ENCODE data around the gene GYG1. TPM values are rescaled to one million over a fixed set of nuclear protein-coding genes. Genes with fewer than 3 reads are reported as not detected.

Gene GYG1
- total RNA-seq, 1 donor from 2014 or later, result 33.1 TPM

- H3K4me3 Mint-ChIP-seq, result no peak overlapping the region
- no peaks in the 10 kb centered on the region for H3K27me3 Mint-ChIP-seq
- no peak for DNase-seq (ENCODE audit: extremely low spot score, unreplicated experiment)
- H3K27ac Mint-ChIP-seq, result no peak overlapping the region
- TF ChIP-seq CTCF (conservative IDR thresholded peaks at IDR 0.05), result no peak
- H3K9me3 Mint-ChIP-seq, result no peaks in the 10 kb centered on the region
- H3K36me3 Mint-ChIP-seq, result peaks cover 22% of the 10 kb centered on the region
- H3K4me1 Mint-ChIP-seq (ENCODE audit: unreplicated experiment), result no peaks in the 10 kb centered on the region
Measured at GRCh38 chr3:148998715-148999423, 7.5 kb downstream of the GYG1 start.

- Mint-ChIP-seq H3K27me3 (no peaks in the 10 kb centered on the region), H3K9me3 (no peaks in the 10 kb centered on the region), H3K36me3 (peaks cover 22% of the 10 kb centered on the region), H3K27ac (no peak overlapping the region), H3K4me1 (ENCODE audit: unreplicated experiment) (no peaks in the 10 kb centered on the region), H3K4me3 (no peak overlapping the region)
- no peak for TF ChIP-seq CTCF (conservative IDR thresholded peaks at IDR 0.05)
- DNase-seq (ENCODE audit: extremely low spot score, unreplicated experiment), result no peak
Measured at GRCh38 chr3:148999806-149000205, 8.5 kb downstream of the GYG1 start.

GRCh38 chr3:149000206-149000745, 8.9 kb downstream of the GYG1 start:
- Mint-ChIP-seq H3K27me3 (no peaks in the 10 kb centered on the region), H3K4me1 (ENCODE audit: unreplicated experiment) (no peaks in the 10 kb centered on the region), H3K36me3 (peaks cover 22% of the 10 kb centered on the region), H3K4me3 (no peak overlapping the region), H3K9me3 (no peaks in the 10 kb centered on the region), H3K27ac (no peak overlapping the region)
- DNase-seq (ENCODE audit: extremely low spot score, unreplicated experiment), result no peak
- TF ChIP-seq CTCF (conservative IDR thresholded peaks at IDR 0.05), result no peak

GRCh38 chr3:149001727-149002126, 10.4 kb downstream of the GYG1 start:
- Mint-ChIP-seq H3K9me3 (no peaks in the 10 kb centered on the region), H3K4me3 (no peak overlapping the region), H3K27ac (no peak overlapping the region), H3K4me1 (ENCODE audit: unreplicated experiment) (no peaks in the 10 kb centered on the region), H3K36me3 (peaks cover 12% of the 10 kb centered on the region), H3K27me3 (no peaks in the 10 kb centered on the region)
- no peak for TF ChIP-seq CTCF (conservative IDR thresholded peaks at IDR 0.05)
- DNase-seq (ENCODE audit: extremely low spot score, unreplicated experiment), result no peak

GRCh38 chr3:149003653-149004305, 12.4 kb downstream of the GYG1 start:
- H3K9me3 Mint-ChIP-seq, result no peaks in the 10 kb centered on the region
- no peak overlapping the region for H3K4me3 Mint-ChIP-seq
- H3K27ac Mint-ChIP-seq, result no peak overlapping the region
- H3K36me3 Mint-ChIP-seq, result peaks cover 18% of the 10 kb centered on the region
- H3K27me3 Mint-ChIP-seq, result no peaks in the 10 kb centered on the region
- DNase-seq (ENCODE audit: extremely low spot score, unreplicated experiment), result no peak
- no peak for TF ChIP-seq CTCF (conservative IDR thresholded peaks at IDR 0.05)
- H3K4me1 Mint-ChIP-seq (ENCODE audit: unreplicated experiment), result no peaks in the 10 kb centered on the region

Measured in type B pancreatic cell (in vitro differentiated cells).